ENCODE measurements around the gene MOK.

MOK gene

GRCh38 chr14:102283631-102284129 lies 21.3 kb downstream of the MOK start:
- no peak for DNase-seq

GRCh38 chr14:102282751-102283465 lies 22.1 kb downstream of the MOK start:
- no peak for DNase-seq

- no peak for DNase-seq
Observed at GRCh38 chr14:102280376-102280962, 24.5 kb downstream of the MOK start.

- DNase-seq: no peak
Observed at GRCh38 chr14:102279688-102280348, 25.1 kb downstream of the MOK start.

- no peak for DNase-seq
Observed at GRCh38 chr14:102279282-102279681, 25.7 kb downstream of the MOK start.

GRCh38 chr14:102278631-102278935 lies 26.4 kb downstream of the MOK start:
- no peak for DNase-seq

GRCh38 chr14:102277874-102278630 lies 26.9 kb downstream of the MOK start:
- no peak for DNase-seq

GRCh38 chr14:102275866-102276265 lies 29.1 kb downstream of the MOK start:
- no peak for DNase-seq

GRCh38 chr14:102272392-102272791 lies 32.6 kb downstream of the MOK start:
- DNase-seq: no peak

GRCh38 chr14:102264775-102265174 lies 40.2 kb downstream of the MOK start:
- no peak for DNase-seq

GRCh38 chr14:102264355-102264754 lies 40.6 kb downstream of the MOK start:
- no peak for DNase-seq

GRCh38 chr14:102262929-102263462 lies 42.0 kb downstream of the MOK start:
- DNase-seq: no peak

GRCh38 chr14:102258136-102258535 lies 46.8 kb downstream of the MOK start:
- no peak for DNase-seq

- no peak for DNase-seq
Observed at GRCh38 chr14:102256716-102257115, 48.2 kb downstream of the MOK start.

- DNase-seq: no peak
Observed at GRCh38 chr14:102255401-102256190, 49.4 kb downstream of the MOK start.

GRCh38 chr14:102252834-102253801 lies 51.8 kb downstream of the MOK start:
- no peak for DNase-seq

- DNase-seq: no peak
Observed at GRCh38 chr14:102251161-102251560, 53.8 kb downstream of the MOK start.

GRCh38 chr14:102250636-102251035 lies 54.3 kb downstream of the MOK start:
- DNase-seq: no peak

GRCh38 chr14:102249981-102250380 lies 55.0 kb downstream of the MOK start:
- DNase-seq: no peak

- no peak for DNase-seq
Observed at GRCh38 chr14:102249041-102249440, 55.9 kb downstream of the MOK start.

- no peak for DNase-seq
Observed at GRCh38 chr14:102248121-102248520, 56.8 kb downstream of the MOK start.
